HG02571 (cell line): ENCODE measurements around the gene TIMP3.
"Not testable (repeated sequence)": the region's sequence is repeated elsewhere in the genome, so short reads cannot be mapped to it uniquely, and the experiment has no call there.

ENCODE experiments used
- ATAC-seq: cut with Tn5 transposase; IDR thresholded peaks from one replicate; pipeline ENCODE4 v1.9.1; 2021; ENCODE audit warnings: mild to moderate bottlenecking, moderate library complexity; ENCODE audit not compliant: unreplicated experiment

TIMP3 gene

GRCh38 chr22:32850591-32851517 lies 49.3 kb downstream of the TIMP3 start:
- no peak for ATAC-seq

GRCh38 chr22:32852395-32853251 lies 51.1 kb downstream of the TIMP3 start:
- ATAC-seq, result no peak

- ATAC-seq, result no peak
Measured at GRCh38 chr22:32853662-32854061, 52.2 kb downstream of the TIMP3 start.

GRCh38 chr22:32854351-32854804 lies 52.9 kb downstream of the TIMP3 start:
- no peak for ATAC-seq

GRCh38 chr22:32855045-32855756 lies 53.7 kb downstream of the TIMP3 start:
- ATAC-seq, result no peak

GRCh38 chr22:32858121-32858703 lies 56.7 kb downstream of the TIMP3 start:
- ATAC-seq, result no peak

- no peak for ATAC-seq
Measured at GRCh38 chr22:32858957-32859356, 57.5 kb downstream of the TIMP3 start.

GRCh38 chr22:32859743-32860142 lies 58.2 kb downstream of the TIMP3 start:
- no peak for ATAC-seq

GRCh38 chr22:32861330-32861729 lies 59.8 kb downstream of the TIMP3 start:
- no peak for ATAC-seq

GRCh38 chr22:32862083-32862482 lies 60.6 kb downstream of the TIMP3 start:
- no peak for ATAC-seq

GRCh38 chr22:32862936-32863661 lies 61.6 kb downstream of the TIMP3 start:
- ATAC-seq, result no peak

GRCh38 chr22:32864041-32864440 lies 62.5 kb downstream of the TIMP3 start:
- ATAC-seq, result no peak

GRCh38 chr22:32864596-32864995 lies 63.1 kb downstream of the TIMP3 start:
- ATAC-seq, result no peak

- no peak for ATAC-seq
Measured at GRCh38 chr22:32866953-32867352, 65.4 kb downstream of the TIMP3 start.

- ATAC-seq, result no peak
Measured at GRCh38 chr22:32868946-32869345, 67.4 kb downstream of the TIMP3 start.

GRCh38 chr22:32870474-32870873 lies 69.0 kb downstream of the TIMP3 start:
- ATAC-seq, result no peak

- not testable (repeated sequence) for ATAC-seq
Measured at GRCh38 chr22:32873604-32874003, 72.1 kb downstream of the TIMP3 start.

- ATAC-seq, result no peak
Measured at GRCh38 chr22:32874385-32874784, 72.9 kb downstream of the TIMP3 start.

GRCh38 chr22:32874976-32875375 lies 73.5 kb downstream of the TIMP3 start:
- ATAC-seq, result no peak

- ATAC-seq, result no peak
Measured at GRCh38 chr22:32876516-32876915, 75.0 kb downstream of the TIMP3 start.
